GM12878 (cell line): ENCODE data around the gene SOWAHB.

Source experiments
- BCLAF1 ChIP-seq: fragments of 450-650 bp; IDR thresholded peaks from 2 replicates; pipeline ENCODE4 v1.6.1; 2017; ENCODE audit warnings: antibody characterized with exemption, mild to moderate bottlenecking, moderate library complexity
- CTCF ChIP-seq, 3 experiments: IDR thresholded peaks in 2 of 3; conservative IDR thresholded peaks in 1 of 3; 2 replicates each; pipeline ENCODE4 v1.5.1; 2011; ENCODE audit warnings: low read depth in 3 of 3, low read length in 3 of 3, mild to moderate bottlenecking in 3 of 3, control low read depth in 2 of 3, moderate library complexity in 2 of 3, inconsistent platforms in 1 of 3, mixed read lengths in 1 of 3; ENCODE audit not compliant: control insufficient read depth in 2 of 3, insufficient read depth in 1 of 3; ENCODE audit errors: extremely low read depth in 1 of 3
- CUX1 ChIP-seq: IDR thresholded peaks from 2 replicates; pipeline ENCODE4 v1.6.1; 2012; ENCODE audit warnings: improper control_type of control experiment, low read depth, low read length; ENCODE audit not compliant: insufficient replicate concordance
- ESRRA ChIP-seq: IDR thresholded peaks from 2 replicates; pipeline ENCODE4 v1.6.1; 2012; ENCODE audit warnings: mild to moderate bottlenecking, low read length, improper control_type of control experiment
- EZH2 ChIP-seq: IDR thresholded peaks from 2 replicates; pipeline ENCODE4 v1.6.1; 2012; ENCODE audit warnings: low read depth, mild to moderate bottlenecking, control low read depth, inconsistent platforms, low read length, borderline replicate concordance; ENCODE audit not compliant: control insufficient read depth
- HSF1 ChIP-seq: fragments of 150-350 bp; IDR thresholded peaks from 2 replicates; pipeline ENCODE4 v1.6.1; 2014; ENCODE audit warnings: mild to moderate bottlenecking, low read depth, low read length
- KDM1A ChIP-seq: fragments of 200-600 bp; sonication (generic); IDR thresholded peaks from 2 replicates; pipeline ENCODE4 v1.6.1; 2016; ENCODE audit warnings: borderline replicate concordance
- MAX ChIP-seq: IDR thresholded peaks from 2 replicates; pipeline ENCODE4 v1.6.1; 2012; ENCODE audit warnings: low read depth, low read length, improper control_type of control experiment
- RCOR1 ChIP-seq: conservative IDR thresholded peaks from 2 replicates; pipeline ENCODE4 v1.6.1; 2012; ENCODE audit warnings: low read depth, low read length, improper control_type of control experiment

GRCh38 chr4:76858319-76858718 lies 39.6 kb downstream of the SOWAHB start:
- TF ChIP-seq HSF1 (no peak), ESRRA (no peak), BCLAF1 (no peak), CUX1 (no peak), RCOR1 (no peak), CTCF (IDR thresholded peaks at IDR 0.05 in 2 of 3, conservative IDR thresholded peaks at IDR 0.05 in 1 of 3; ENCODE audit: control insufficient read depth in 2 of 3, extremely low read depth in 1 of 3, insufficient read depth in 1 of 3, low read depth in 3 of 3, low read length in 3 of 3) (no peak), MAX (no peak), KDM1A (no peak), EZH2 (no peak)
